Stomach (tissue), 9 donors: ENCODE data around the gene VPS51. TPM values are rescaled to one million over a fixed set of nuclear protein-coding genes. Genes with fewer than 3 reads are reported as not detected.

Experiments used
- DNase-seq, 2 donors: peaks; one replicate each; pipeline versions ENCODE4 v3.0.0 to v3.0.0-alpha.2; 2013 to 2019
- H3K27ac ChIP-seq, 5 donors: fragments of 200-600 bp in 4 of 5; sonication (generic) in 4 of 5; one replicate each; pipeline ENCODE4 v1.5.1; 2013 to 2019; ENCODE audit warnings: mild to moderate bottlenecking in 1 of 5, moderate library complexity in 1 of 5
- H3K27me3 ChIP-seq, 3 donors: fragments of 200-600 bp; sonication (generic); one replicate each; pipeline ENCODE4 v1.5.1; 2017 to 2019; ENCODE audit warnings: mixed run types in 1 of 3
- H3K36me3 ChIP-seq, 4 donors: fragments of 200-600 bp; sonication (generic); 1 replicate in 3 of 4; 2 replicates in 1 of 4; pipeline ENCODE4 v1.5.1; 2016 to 2019
- H3K4me1 ChIP-seq, 4 donors: fragments of 200-600 bp; sonication (generic); one replicate each; pipeline ENCODE4 v1.5.1; 2016 to 2019
- H3K4me3 ChIP-seq, 4 donors: fragments of 200-600 bp; sonication (generic) in 3 of 4; one replicate each; pipeline ENCODE4 v1.5.1; 2016 to 2019; ENCODE audit warnings: mild to moderate bottlenecking in 1 of 4
- H3K9me3 ChIP-seq, 4 donors: fragments of 200-600 bp; sonication (generic); one replicate each; pipeline ENCODE4 v1.5.1; 2016 to 2019
- EP300 ChIP-seq: sonication (generic); formaldehyde crosslinking; IDR thresholded peaks from one replicate; pipeline ENCODE4 v1.6.1; 2017; ENCODE audit warnings: antibody characterized with exemption
- POLR2A ChIP-seq, 4 donors: fragments of 450-650 bp; IDR thresholded peaks; one replicate each; pipeline ENCODE4 v1.6.1; 2016; ENCODE audit warnings: antibody characterized with exemption in 4 of 4, control low read depth in 2 of 4, mild to moderate bottlenecking in 1 of 4, moderate library complexity in 1 of 4
- POLR2AphosphoS5 ChIP-seq, 3 donors: sonication (generic); formaldehyde crosslinking; IDR thresholded peaks; one replicate each; pipeline ENCODE4 v1.6.1; 2016; ENCODE audit warnings: antibody characterized with exemption in 3 of 3
- WGBS, 5 donors: extraction: QIAGEN DNeasy Blood & Tissue Kit in 3 of 5; methylation state at CpG; one replicate each; pipeline versions ENCODE4 v1.1.5 to v1.1.7; 2013 to 2018; 5-methylcytosine and 5-hydroxymethylcytosine counted together
- intact Hi-C: fragments of 100-400 bp; cut with DNase I; formaldehyde crosslinking; loops from one replicate; pipeline ENCODE4 v1.15.1; 2023; ENCODE audit warnings: low total_unique reads
- polyA plus RNA-seq, 3 donors: library from polyadenylated mRNA; stranded (reverse); fragments of 200-250 nt; gene quantifications; one replicate each; pipeline ENCODE4 v1.2.3, GENCODE V29; 2013
- total RNA-seq, 5 donors: library from RNA; depleted of rRNA; stranded (reverse); fragments of >200 nt; gene quantifications; one replicate each; pipeline versions ENCODE4 v1.1.0 to v1.2.3, GENCODE V29; 2014 to 2016
- TF ChIP-seq, protein P1 (sequence below), 7 experiments: fragments of 450-650 bp in 4 of 7; fragments of 200-600 bp in 3 of 7; sonication (generic) in 3 of 7; IDR thresholded peaks; one replicate each; pipeline ENCODE4 v1.5.1; 2016 to 2019; ENCODE audit warnings: antibody characterized with exemption in 7 of 7, control low read depth in 2 of 7, mild to moderate bottlenecking in 1 of 7
- donor health status: healthy with polysubstance abuse.
- donor health status: Bipolar disorder and iron deficiency.
- donor health status: healthy.

VPS51 gene
- total and polyA plus RNA-seq, 8 donors, result 124 to 2,272 (median 202) TPM

DNA sequence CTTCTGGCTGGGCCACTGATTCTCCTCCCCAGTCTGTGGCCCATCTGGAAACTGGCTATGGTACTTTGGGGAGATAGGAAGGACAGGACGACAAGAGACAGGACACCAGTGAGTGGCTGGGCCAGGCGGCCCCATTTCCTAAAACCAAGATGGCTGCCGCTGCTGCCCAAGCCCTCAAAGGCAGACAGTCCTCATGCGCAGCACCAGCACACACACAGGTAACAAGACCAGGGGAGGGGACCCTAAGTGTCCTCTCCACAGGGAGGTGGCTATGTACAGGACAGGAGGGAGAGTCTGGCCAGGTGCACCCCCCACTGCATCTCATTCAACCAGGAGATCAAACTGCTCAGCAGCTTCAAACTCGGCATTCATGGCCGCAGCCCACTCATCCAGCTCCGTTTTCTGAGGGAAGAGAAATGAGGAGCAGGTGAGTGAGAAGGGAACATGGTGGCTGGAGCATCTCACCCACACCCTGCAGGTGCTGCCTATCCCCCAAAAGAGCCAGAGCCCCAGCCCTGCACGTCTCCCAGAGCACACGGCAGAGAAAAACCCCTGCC lies 17.1 kb upstream of the VPS51 start:
- Histone ChIP-seq H3K4me1 (peaks cover 5 to 20% (median 8%) of the 10 kb centered on the region in 4 donors), H3K4me3 (no peak overlapping the region), H3K9me3 (no peaks in the 10 kb centered on the region), H3K36me3 (peaks cover 0 to 6% (median 0%) of the 10 kb centered on the region in 4 donors), H3K27me3 (no peaks in the 10 kb centered on the region), H3K27ac (no peak overlapping the region)
- WGBS, 5 donors, result 88 to 94% (median 92%) methylated on average over 8 to 9 of the region's 9 CpGs
- TF ChIP-seq POLR2A (IDR thresholded peaks at IDR 0.05) (no peak), POLR2AphosphoS5 (IDR thresholded peaks at IDR 0.05) (no peak), EP300 (no peak)
- TF ChIP-seq, protein P1, sequence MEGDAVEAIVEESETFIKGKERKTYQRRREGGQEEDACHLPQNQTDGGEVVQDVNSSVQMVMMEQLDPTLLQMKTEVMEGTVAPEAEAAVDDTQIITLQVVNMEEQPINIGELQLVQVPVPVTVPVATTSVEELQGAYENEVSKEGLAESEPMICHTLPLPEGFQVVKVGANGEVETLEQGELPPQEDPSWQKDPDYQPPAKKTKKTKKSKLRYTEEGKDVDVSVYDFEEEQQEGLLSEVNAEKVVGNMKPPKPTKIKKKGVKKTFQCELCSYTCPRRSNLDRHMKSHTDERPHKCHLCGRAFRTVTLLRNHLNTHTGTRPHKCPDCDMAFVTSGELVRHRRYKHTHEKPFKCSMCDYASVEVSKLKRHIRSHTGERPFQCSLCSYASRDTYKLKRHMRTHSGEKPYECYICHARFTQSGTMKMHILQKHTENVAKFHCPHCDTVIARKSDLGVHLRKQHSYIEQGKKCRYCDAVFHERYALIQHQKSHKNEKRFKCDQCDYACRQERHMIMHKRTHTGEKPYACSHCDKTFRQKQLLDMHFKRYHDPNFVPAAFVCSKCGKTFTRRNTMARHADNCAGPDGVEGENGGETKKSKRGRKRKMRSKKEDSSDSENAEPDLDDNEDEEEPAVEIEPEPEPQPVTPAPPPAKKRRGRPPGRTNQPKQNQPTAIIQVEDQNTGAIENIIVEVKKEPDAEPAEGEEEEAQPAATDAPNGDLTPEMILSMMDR (IDR thresholded peaks at IDR 0.05), result no peak
- no peak for DNase-seq
- intact Hi-C loops, result no loop called here

DNA sequence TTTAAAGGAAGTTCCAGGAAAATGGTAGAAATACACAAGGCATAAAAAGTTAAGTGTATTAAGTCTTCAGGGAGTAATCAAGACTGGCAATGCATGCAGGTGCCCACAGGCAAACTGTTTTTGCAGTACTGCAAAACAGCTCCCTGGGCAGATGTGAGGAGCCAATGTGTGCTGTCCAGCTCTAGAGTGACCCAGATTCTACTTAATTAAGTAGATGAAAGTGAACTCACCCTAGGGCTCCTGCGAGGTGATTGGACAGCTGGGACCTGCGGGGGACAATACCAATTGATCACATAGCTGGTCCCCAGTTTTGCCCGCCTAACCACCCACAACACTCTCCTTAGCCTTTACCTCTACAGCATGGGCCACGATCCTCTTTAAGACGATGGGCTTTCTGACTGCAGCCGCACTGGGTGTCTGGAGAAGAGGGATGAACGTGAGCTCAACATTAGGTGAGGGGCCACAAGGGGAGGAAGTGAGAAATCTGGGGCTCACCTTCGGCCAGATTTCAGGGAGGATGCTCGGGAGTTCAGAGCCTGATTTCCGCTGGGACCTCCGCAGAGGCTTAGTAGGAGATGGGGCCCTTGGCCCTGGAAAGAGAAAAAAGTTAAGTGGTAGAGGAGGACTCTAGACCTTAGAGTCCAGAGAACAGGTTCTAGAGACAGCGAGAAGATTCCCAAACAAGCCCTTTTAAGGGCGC lies 12.7 kb upstream of the VPS51 start:
- peaks cover 15 to 41% (median 31%) of the 10 kb centered on the region in 4 donors for H3K36me3 ChIP-seq
- H3K27me3 ChIP-seq, result no peaks in the 10 kb centered on the region
- peaks cover 14 to 35% (median 23%) of the 10 kb centered on the region in 4 donors for H3K4me1 ChIP-seq
- no peaks in the 10 kb centered on the region for H3K9me3 ChIP-seq
- WGBS, 5 donors, result 3 to 6% (median 3%) methylated on average over 11 to 13 of the region's 13 CpGs
- intact Hi-C loops, result no loop called here
- H3K27ac ChIP-seq, result peak overlapping the region; percentile 39 to 95 (median 92)
- no peak for DNase-seq
- H3K4me3 ChIP-seq, result peak overlapping the region; percentile 60 to 81 (median 70)
- no peak for TF ChIP-seq EP300
- TF ChIP-seq POLR2A (IDR thresholded peaks at IDR 0.05), result no peak
- TF ChIP-seq, protein P1 (IDR thresholded peaks at IDR 0.05), result no peak

DNA sequence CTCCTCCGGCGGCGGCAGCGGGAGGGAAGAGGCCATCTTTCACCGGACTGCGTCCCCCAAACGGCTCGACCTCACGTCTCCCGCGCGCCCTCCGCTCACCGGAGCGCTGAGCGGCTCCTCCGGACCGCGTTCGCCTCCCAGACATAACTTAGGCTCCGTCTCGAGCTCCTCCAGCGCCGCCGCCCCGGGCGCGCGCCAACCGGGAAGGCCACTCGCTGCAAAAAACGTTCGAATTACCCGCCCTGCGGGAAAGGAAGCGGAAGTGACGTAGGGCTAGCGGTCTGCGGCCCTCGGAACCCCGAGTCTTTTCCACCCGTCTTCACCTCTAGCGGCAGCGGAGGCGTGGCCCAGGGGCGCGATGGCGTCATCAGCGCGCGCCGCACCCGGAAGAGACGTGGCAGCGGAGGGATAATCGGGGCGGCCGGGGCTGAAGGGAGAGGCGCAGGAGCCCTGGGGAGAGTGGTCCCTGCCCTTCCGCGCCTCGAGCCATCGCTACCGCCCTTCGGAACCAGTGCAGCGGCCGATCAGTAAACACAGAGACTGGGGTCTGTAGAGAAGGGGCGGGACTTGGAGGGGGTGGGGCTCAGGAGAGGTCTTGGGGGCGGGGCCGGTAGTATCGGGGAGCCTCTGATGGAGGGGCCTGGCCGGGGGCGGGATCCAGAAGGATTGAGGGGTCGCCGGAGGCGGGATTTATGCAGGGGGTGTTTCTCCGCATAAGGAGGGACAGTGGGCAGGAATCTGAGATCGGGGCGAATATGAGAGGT lies 12.0 kb upstream of the VPS51 start, which contains the start of the genes CDCA5 and ZFPL1:
CDCA5 (minus strand) TSS at position 207 of the 764 bp plus-strand sequence; CDS start at position 145, 62 bp downstream.
ZFPL1 (plus strand) TSS at position 389 of the 764 bp plus-strand sequence. CDS start 477 bp downstream, outside the sequence.
- Histone ChIP-seq H3K36me3 (peaks cover 21 to 43% (median 38%) of the 10 kb centered on the region in 4 donors), H3K4me3 (peak within 1 kb of the TSS; percentile 60 to 81 (median 70)), H3K4me1 (peaks cover 14 to 32% (median 23%) of the 10 kb centered on the region in 4 donors), H3K27ac (peak within 1 kb of the TSS; percentile 91 to 95 (median 93)), H3K27me3 (no peaks in the 10 kb centered on the region), H3K9me3 (no peaks in the 10 kb centered on the region)
- TF ChIP-seq, protein P1 (IDR thresholded peaks at IDR 0.05), result peak in 1 of 7 experiments; percentile 9
- TF ChIP-seq POLR2AphosphoS5 (IDR thresholded peaks at IDR 0.05) (peak; percentile 95 to 99 (median 95)), POLR2A (IDR thresholded peaks at IDR 0.05) (no peak), EP300 (no peak)
- intact Hi-C loops, result no loop called here
- WGBS, 5 donors, result 0 to 1% (median 1%) methylated on average over 37 to 79 of the region's 79 CpGs
- peak; percentile 97 to 99 for DNase-seq
